ENCODE measurements around the gene LRRC74A. TPM values are rescaled to one million over a fixed set of nuclear protein-coding genes. Genes with fewer than 3 reads are reported as not detected.

Gene LRRC74A
- total RNA-seq, 1 experiment from 2014 or later = not detected

- no peak overlapping the region for H4K8ac ChIP-seq (replicated peaks; ENCODE audit: insufficient read length, low read depth, low read length)
- no peaks in the 10 kb centered on the region for H3K4me1 ChIP-seq (ENCODE audit: insufficient read depth, low read length)
- no peak overlapping the region for H4K5ac ChIP-seq (ENCODE audit: insufficient read length, low read depth, low read length)
- no peak overlapping the region for H3K4me2 ChIP-seq (ENCODE audit: insufficient read depth, insufficient read length, low read length)
- H3K27me3 Mint-ChIP-seq (ENCODE audit: low read depth) = peaks cover 8% of the 10 kb centered on the region
- H2BK5ac ChIP-seq (ENCODE audit: insufficient read length, low read length) = no peak overlapping the region
- H4K91ac ChIP-seq (ENCODE audit: insufficient read length, low read depth, low read length) = no peak overlapping the region
- H3K23ac ChIP-seq (ENCODE audit: insufficient read length, low read depth, low read length) = no peak overlapping the region
- H2BK120ac ChIP-seq (ENCODE audit: low read depth, low read length, poor library complexity, severe bottlenecking) = no peak overlapping the region
- H2AK5ac ChIP-seq (ENCODE audit: insufficient read length, low read length) = no peak overlapping the region
- no peak for DNase-seq
- no peak overlapping the region for H3K56ac ChIP-seq (ENCODE audit: insufficient read length, low read depth, low read length)
- no peaks in the 10 kb centered on the region for H3K23me2 ChIP-seq (ENCODE audit: insufficient read length, low read depth, low read length, poor library complexity, severe bottlenecking)
- H4K20me1 ChIP-seq (ENCODE audit: control insufficient read depth, insufficient read depth, insufficient read length) = no peaks in the 10 kb centered on the region
- H3T11ph ChIP-seq (ENCODE audit: low read length) = no peak overlapping the region
- H2BK20ac ChIP-seq (ENCODE audit: low read depth, low read length, poor library complexity, severe bottlenecking) = no peak overlapping the region
- H2AFZ ChIP-seq (ENCODE audit: low read length) = no peak overlapping the region
- H3K18ac ChIP-seq (ENCODE audit: insufficient read length, low read depth, low read length) = no peak overlapping the region
- no peak overlapping the region for H3K27ac ChIP-seq (ENCODE audit: insufficient read length, low read depth, low read length)
- TF ChIP-seq CTCF (conservative IDR thresholded peaks at IDR 0.05) = no peak
- H3K79me1 ChIP-seq (ENCODE audit: insufficient read depth, low read depth, low read length, poor library complexity, severe bottlenecking) = no peaks in the 10 kb centered on the region
- no CpG with 5 or more reads among the region's 7 CpGs for WGBS (ENCODE audit: extremely low coverage, insufficient read length, low lambda C conversion rate)
- H2BK15ac ChIP-seq (ENCODE audit: low read depth, low read length) = no peak overlapping the region
- H3K79me2 ChIP-seq (ENCODE audit: insufficient read depth, low read length) = no peaks in the 10 kb centered on the region
- no peaks in the 10 kb centered on the region for H3K9me3 Mint-ChIP-seq
- H3K36me3 Mint-ChIP-seq (ENCODE audit: insufficient read depth in 1 of 3, low read depth in 3 of 3) = no peaks in the 10 kb centered on the region
- no peaks in the 10 kb centered on the region for H3K9me3 ChIP-seq (ENCODE audit: control insufficient read depth, low read depth, low read length)
- H3K4ac ChIP-seq (ENCODE audit: low read depth, low read length) = no peak overlapping the region
- peaks cover 19 to 30% of the 10 kb centered on the region in 2 experiments for H3K4me1 Mint-ChIP-seq
- no peak overlapping the region for H3K9ac ChIP-seq (ENCODE audit: extremely low read depth, insufficient read length, low read length)
- no peaks in the 10 kb centered on the region for H3K27me3 ChIP-seq (ENCODE audit: insufficient read depth, low read length)
- H2BK12ac ChIP-seq (ENCODE audit: insufficient read length, low read depth, low read length) = no peak overlapping the region
- H3K14ac ChIP-seq (ENCODE audit: insufficient read depth, low read length) = no peak overlapping the region
- no peak overlapping the region for H3K4me3 Mint-ChIP-seq
- no peak overlapping the region for H3K27ac Mint-ChIP-seq
Observed at GRCh38 chr14:76834241-76834661, 8.0 kb downstream of the LRRC74A start.

All from H9 (cell line).